GM23338 (cell line): ENCODE data around the gene JMJD1C. TPM values are rescaled to one million over a fixed set of nuclear protein-coding genes. Genes with fewer than 3 reads are reported as not detected.

Experiments
- ATAC-seq: fragments of 200-7000 bp; cut with Tn5 transposase; 3 replicates; pipeline ENCODE4 v1.9.1; 2020
- DNase-seq: peaks from one replicate; pipeline ENCODE4 v3.0.0-alpha.2; 2015; ENCODE audit warnings: low spot score
- H2AFZ ChIP-seq: fragments of 200-600 bp; sonication (generic); 2 replicates; pipeline ENCODE4 v1.8.0; 2016; ENCODE audit warnings: antibody characterized with exemption, mild to moderate bottlenecking, moderate library complexity
- H3F3A ChIP-seq: fragments of 200-600 bp; sonication (generic); replicated peaks from 2 replicates; pipeline ENCODE4 v1.8.0; 2017; ENCODE audit warnings: antibody characterized with exemption, mixed run types, low read depth
- H3K27ac ChIP-seq: fragments of 200-600 bp; sonication (generic); 2 replicates; pipeline ENCODE4 v1.6.1; 2016; ENCODE audit warnings: low read depth
- H3K27me3 ChIP-seq: fragments of 200-600 bp; sonication (generic); 2 replicates; pipeline ENCODE4 v1.8.0; 2016; ENCODE audit warnings: mild to moderate bottlenecking, mixed run types, moderate library complexity; ENCODE audit not compliant: insufficient read depth
- H3K36me3 ChIP-seq: fragments of 200-600 bp; sonication (generic); 2 replicates; pipeline ENCODE4 v1.8.0; 2016; ENCODE audit warnings: mild to moderate bottlenecking; ENCODE audit not compliant: insufficient read depth
- H3K4me1 ChIP-seq: fragments of 200-600 bp; sonication (generic); 2 replicates; pipeline ENCODE4 v1.8.0; 2016; ENCODE audit warnings: mild to moderate bottlenecking, moderate library complexity; ENCODE audit not compliant: insufficient read depth
- H3K4me2 ChIP-seq: fragments of 200-600 bp; sonication (generic); 2 replicates; pipeline ENCODE4 v1.7.1; 2017; ENCODE audit warnings: mixed run types
- H3K4me3 ChIP-seq: fragments of 200-600 bp; sonication (generic); 2 replicates; pipeline ENCODE4 v1.6.1; 2016; ENCODE audit warnings: mixed run types
- H3K79me2 ChIP-seq: fragments of 200-600 bp; sonication (generic); replicated peaks from 2 replicates; pipeline ENCODE4 v1.8.0; 2017; ENCODE audit warnings: mild to moderate bottlenecking; ENCODE audit not compliant: insufficient read depth
- H3K9me2 ChIP-seq: fragments of 200-600 bp; sonication (generic); 2 replicates; pipeline ENCODE4 v1.8.0; 2017; ENCODE audit not compliant: insufficient read depth
- H4K20me1 ChIP-seq: fragments of 200-600 bp; sonication (generic); replicated peaks from 2 replicates; pipeline ENCODE4 v1.8.0; 2017; ENCODE audit warnings: mild to moderate bottlenecking; ENCODE audit not compliant: insufficient read depth
- H3K27ac Mint-ChIP-seq: 2 replicates; pipeline ENCODE4 v1.8.0; 2020; ENCODE audit warnings: inconsistent platforms, mild to moderate bottlenecking, moderate library complexity, mixed read lengths
- H3K27me3 Mint-ChIP-seq: 3 replicates; pipeline ENCODE4 v1.8.0; 2022; ENCODE audit warnings: low read depth, mild to moderate bottlenecking, moderate library complexity, mixed read lengths, inconsistent platforms; ENCODE audit not compliant: insufficient read depth, poor library complexity
- H3K36me3 Mint-ChIP-seq: 3 replicates; pipeline ENCODE4 v1.8.0; 2021; ENCODE audit warnings: low read depth, mild to moderate bottlenecking, inconsistent platforms, moderate library complexity, mixed read lengths
- H3K4me1 Mint-ChIP-seq: 3 replicates; pipeline ENCODE4 v1.8.0; 2020; ENCODE audit warnings: mild to moderate bottlenecking, inconsistent platforms, mixed read lengths
- H3K4me3 Mint-ChIP-seq: 3 replicates; pipeline ENCODE4 v1.8.0; 2021; ENCODE audit warnings: moderate library complexity, mild to moderate bottlenecking, inconsistent platforms, mixed read lengths
- H3K9me3 Mint-ChIP-seq: 3 replicates; pipeline ENCODE4 v1.8.0; 2020; ENCODE audit warnings: moderate library complexity, mild to moderate bottlenecking, inconsistent platforms, mixed read lengths
- EZH2 ChIP-seq: fragments of 200-600 bp; sonication (generic); IDR thresholded peaks from one replicate; pipeline ENCODE4 v1.8.0; 2017; ENCODE audit warnings: antibody characterized with exemption, mild to moderate bottlenecking, low read depth; ENCODE audit not compliant: unreplicated experiment
- polyA plus RNA-seq: library from polyadenylated mRNA; unstranded; fragments of >200 nt; fragmentation: Nextera tagmentation; extraction: Ambion mirVana; gene quantifications from 2 replicates; pipeline ENCODE4 v1.2.1, GENCODE V29; 2016
- total RNA-seq: library from RNA; depleted of rRNA; stranded (reverse); fragments of >200 nt; shearing (Covaris generic); gene quantifications from 2 replicates; pipeline ENCODE4 v1.2.3, GENCODE V29; 2014
- TF ChIP-seq, protein P1 (sequence below): fragments of 250-450 bp; sonication (Bioruptor Pico); IDR thresholded peaks from 2 replicates; pipeline ENCODE4 v1.5.0; 2020; ENCODE audit warnings: mild to moderate bottlenecking, moderate library complexity

Gene JMJD1C
- total and polyA plus RNA-seq, 2 experiments from 2014 or later = 333 to 435 TPM

DNA sequence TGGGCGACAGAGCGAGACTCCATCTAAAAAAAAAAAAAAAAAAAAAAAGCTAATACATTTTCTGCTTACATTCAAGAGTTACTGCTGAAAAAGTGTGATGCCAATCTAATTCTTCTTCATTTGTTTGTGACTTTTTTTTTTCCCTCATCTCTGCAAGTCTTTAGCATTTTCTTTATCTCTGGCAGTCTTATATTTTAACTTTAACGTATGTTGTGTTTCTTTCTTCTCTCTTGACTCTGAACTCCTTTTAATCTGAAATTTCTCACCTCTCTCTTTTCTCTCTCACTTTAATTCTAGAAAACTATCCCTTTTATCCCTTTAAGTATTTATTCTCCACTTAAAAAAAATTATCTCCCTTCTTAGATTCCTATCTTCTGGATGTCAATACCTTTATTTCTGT lies 146.5 kb downstream of the JMJD1C start:
- Mint-ChIP-seq H3K27me3 (peaks cover 4% of the 10 kb centered on the region), H3K36me3 (no peaks in the 10 kb centered on the region; the same call in 2 of the 3 replicates)

More for the DNA sequence above, 146.5 kb downstream of the JMJD1C start:
- H3K27me3 ChIP-seq = no peaks in the 10 kb centered on the region
- no peak overlapping the region for H3K27ac ChIP-seq
- H3K79me2 ChIP-seq = peaks cover 42% of the 10 kb centered on the region
- H3K4me3 Mint-ChIP-seq = no peak overlapping the region
- H3K4me1 Mint-ChIP-seq = no peaks in the 10 kb centered on the region
- no peak overlapping the region for H3K27ac Mint-ChIP-seq
- no peaks in the 10 kb centered on the region for H3K9me3 Mint-ChIP-seq
- H3K9me2 ChIP-seq = peaks cover 4% of the 10 kb centered on the region; the same call in 1 of the 2 replicates
- H3K4me3 ChIP-seq = no peak overlapping the region
- ATAC-seq (no peak), DNase-seq (no peak)
- H2AFZ ChIP-seq = no peak overlapping the region
- H4K20me1 ChIP-seq = no peaks in the 10 kb centered on the region; the same call in none of the 2 replicates
- TF ChIP-seq EZH2 = no peak
- TF ChIP-seq, protein P1, sequence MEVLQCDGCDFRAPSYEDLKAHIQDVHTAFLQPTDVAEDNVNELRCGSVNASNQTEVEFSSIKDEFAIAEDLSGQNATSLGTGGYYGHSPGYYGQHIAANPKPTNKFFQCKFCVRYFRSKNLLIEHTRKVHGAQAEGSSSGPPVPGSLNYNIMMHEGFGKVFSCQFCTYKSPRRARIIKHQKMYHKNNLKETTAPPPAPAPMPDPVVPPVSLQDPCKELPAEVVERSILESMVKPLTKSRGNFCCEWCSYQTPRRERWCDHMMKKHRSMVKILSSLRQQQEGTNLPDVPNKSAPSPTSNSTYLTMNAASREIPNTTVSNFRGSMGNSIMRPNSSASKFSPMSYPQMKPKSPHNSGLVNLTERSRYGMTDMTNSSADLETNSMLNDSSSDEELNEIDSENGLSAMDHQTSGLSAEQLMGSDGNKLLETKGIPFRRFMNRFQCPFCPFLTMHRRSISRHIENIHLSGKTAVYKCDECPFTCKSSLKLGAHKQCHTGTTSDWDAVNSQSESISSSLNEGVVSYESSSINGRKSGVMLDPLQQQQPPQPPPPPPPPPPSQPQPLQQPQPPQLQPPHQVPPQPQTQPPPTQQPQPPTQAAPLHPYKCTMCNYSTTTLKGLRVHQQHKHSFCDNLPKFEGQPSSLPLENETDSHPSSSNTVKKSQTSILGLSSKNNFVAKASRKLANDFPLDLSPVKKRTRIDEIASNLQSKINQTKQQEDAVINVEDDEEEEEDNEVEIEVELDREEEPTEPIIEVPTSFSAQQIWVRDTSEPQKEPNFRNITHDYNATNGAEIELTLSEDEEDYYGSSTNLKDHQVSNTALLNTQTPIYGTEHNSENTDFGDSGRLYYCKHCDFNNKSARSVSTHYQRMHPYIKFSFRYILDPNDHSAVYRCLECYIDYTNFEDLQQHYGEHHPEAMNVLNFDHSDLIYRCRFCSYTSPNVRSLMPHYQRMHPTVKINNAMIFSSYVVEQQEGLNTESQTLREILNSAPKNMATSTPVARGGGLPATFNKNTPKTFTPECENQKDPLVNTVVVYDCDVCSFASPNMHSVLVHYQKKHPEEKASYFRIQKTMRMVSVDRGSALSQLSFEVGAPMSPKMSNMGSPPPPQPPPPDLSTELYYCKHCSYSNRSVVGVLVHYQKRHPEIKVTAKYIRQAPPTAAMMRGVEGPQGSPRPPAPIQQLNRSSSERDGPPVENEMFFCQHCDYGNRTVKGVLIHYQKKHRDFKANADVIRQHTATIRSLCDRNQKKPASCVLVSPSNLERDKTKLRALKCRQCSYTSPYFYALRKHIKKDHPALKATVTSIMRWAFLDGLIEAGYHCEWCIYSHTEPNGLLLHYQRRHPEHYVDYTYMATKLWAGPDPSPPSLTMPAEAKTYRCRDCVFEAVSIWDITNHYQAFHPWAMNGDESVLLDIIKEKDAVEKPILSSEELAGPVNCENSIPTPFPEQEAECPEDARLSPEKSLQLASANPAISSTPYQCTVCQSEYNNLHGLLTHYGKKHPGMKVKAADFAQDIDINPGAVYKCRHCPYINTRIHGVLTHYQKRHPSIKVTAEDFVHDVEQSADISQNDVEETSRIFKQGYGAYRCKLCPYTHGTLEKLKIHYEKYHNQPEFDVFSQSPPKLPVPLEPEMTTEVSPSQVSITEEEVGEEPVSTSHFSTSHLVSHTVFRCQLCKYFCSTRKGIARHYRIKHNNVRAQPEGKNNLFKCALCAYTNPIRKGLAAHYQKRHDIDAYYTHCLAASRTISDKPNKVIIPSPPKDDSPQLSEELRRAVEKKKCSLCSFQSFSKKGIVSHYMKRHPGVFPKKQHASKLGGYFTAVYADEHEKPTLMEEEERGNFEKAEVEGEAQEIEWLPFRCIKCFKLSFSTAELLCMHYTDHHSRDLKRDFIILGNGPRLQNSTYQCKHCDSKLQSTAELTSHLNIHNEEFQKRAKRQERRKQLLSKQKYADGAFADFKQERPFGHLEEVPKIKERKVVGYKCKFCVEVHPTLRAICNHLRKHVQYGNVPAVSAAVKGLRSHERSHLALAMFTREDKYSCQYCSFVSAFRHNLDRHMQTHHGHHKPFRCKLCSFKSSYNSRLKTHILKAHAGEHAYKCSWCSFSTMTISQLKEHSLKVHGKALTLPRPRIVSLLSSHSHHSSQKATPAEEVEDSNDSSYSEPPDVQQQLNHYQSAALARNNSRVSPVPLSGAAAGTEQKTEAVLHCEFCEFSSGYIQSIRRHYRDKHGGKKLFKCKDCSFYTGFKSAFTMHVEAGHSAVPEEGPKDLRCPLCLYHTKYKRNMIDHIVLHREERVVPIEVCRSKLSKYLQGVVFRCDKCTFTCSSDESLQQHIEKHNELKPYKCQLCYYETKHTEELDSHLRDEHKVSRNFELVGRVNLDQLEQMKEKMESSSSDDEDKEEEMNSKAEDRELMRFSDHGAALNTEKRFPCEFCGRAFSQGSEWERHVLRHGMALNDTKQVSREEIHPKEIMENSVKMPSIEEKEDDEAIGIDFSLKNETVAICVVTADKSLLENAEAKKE (CRISPR knock-in tag) = no peak
- H3F3A ChIP-seq = no peaks in the 10 kb centered on the region
- H3K36me3 ChIP-seq = no peaks in the 10 kb centered on the region
- no peak overlapping the region for H3K4me2 ChIP-seq
- no peaks in the 10 kb centered on the region for H3K4me1 ChIP-seq
